ENCODE data around the gene PIGM.

The PIGM gene

DNA sequence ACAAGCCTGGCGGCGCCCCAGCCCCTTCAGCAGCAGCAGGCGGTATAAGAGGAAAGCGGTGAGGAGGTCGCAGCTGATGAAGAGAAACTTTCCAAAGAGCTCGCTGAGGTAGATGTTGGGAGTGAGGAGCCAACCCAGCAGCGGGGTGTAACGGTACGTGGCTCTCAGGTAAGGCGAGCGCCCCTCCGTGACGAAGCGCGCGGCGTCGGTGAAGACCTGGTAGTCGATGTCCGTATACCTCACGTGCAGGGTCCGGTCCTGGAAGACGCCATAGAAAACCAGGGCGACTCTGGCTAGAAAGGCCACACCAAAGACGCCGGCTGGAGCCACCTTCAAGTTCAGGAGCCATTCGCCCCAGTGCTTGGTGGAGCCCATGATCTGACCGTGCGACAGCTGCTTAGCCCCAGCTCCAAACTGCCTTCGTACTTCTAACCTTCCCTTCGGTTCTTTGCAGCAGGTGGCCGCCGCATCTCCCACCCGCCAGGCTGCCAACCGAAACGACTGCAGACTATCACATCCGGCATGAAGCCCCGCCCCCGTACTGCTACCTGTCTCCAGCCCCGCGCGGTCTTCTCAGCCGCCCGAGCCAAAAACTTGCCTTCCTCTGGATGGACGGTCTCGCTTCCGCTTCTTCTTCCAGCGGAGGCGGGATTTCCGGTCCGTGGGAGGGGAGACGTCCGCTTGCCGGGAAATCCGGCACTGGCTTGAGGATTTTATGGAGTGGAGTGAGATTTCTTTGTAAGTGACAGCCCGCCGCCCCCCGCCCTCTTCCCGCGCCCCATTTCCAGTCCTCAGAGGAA is at the start of gene PIGM:
Gene PIGM, minus strand, starts transcription at position 626 of the 800 bp plus-strand sequence. Its CDS starts 251 bp downstream, at position 375.
- peak; percentile 80 to 92 for DNase-seq (ENCODE audit: low read depth in 1 of 2, low spot score in 1 of 2)

DNA sequence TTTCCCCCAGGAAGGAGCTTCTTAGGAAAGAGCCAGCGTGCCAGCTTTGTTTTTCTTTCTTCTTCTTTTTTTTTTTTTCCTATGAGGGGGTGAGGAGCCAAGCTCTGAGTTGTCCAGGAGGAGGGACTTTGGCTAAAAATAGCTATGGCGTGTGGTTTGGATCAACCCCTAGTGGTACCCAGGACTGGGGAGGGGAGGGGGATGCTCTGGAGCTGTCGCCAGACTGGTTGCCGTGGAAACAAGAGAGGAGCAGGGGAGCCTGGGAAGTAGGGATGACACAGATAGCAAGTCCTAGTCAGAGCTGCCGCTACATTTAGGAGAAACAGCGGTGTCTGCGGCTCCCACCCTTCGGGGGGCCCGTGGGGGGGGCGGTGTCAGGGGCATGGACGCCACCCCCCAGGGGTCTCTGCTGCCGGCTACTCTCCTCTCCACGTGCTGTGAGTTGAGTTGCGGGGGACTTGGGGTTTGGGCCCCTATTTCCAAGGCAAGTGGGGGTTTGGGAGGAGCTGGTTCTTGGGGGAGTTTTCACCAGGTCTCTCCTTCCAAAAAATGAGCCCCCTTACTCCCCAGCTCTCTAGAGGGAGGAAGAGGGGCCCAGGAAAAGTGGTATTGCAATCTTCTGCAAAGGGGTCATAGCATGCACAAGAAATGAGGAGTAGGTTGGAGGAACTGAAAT is 49.6 kb upstream of the PIGM start, which contains the start of gene KCNJ9:
Gene KCNJ9, plus strand, starts transcription at position 278 of the 676 bp plus-strand sequence. CDS start 2,493 bp downstream, outside the sequence.
- no peak for DNase-seq (ENCODE audit: low read depth in 1 of 2, low spot score in 1 of 2)

DNA sequence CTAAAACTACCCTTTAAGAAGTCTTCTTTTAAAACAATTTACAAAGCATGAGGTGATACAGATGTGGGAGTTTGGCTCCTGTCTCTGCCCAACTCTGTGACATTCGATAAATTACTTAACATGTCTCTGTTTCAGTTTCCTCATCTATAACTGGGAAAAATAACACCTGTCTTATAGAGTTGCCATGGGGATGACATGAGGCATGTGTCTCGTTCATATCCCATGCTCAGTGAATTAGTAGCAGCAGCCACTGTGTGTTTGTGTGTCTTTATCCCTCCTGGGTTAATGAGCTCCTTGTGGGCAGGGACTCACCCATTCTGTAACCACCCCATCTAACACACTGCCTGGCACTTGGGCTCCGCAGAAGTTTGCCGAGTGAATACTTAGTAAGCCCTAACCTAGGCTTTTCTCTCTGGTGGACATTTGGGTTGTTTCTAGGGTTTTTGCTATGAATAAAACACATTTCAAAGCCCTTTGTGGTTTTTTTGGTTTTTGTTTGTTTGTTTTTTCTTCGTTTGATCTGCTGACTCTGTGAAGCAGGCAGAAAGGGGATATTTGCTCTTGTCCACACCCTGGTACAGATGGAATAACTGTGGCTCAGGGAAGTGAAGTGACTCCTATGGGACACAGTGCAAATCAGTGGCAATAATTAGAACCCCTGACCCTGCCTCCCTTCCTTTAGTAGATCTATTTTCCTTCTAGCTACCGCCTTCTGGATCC is 48.8 kb upstream of the PIGM start:
- no peak for DNase-seq (ENCODE audit: low read depth in 1 of 2, low spot score in 1 of 2)

DNA sequence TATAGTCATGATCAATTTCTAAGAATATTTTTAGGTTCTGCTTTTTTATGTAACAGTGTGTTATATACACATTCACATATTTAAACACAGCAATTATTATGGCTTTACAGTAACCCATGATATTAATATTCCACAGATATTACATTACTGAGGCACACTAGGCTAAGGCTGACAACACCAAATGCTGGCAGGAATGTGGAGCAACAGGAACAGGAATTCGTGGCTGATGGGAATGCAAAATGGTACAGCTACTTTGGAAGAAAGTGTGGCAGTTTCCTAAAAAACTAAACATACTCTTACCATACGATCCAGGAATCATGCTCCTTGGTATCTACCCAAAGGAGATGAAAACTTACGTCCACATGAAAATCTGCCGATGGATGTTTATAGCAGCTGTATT is 47.7 kb upstream of the PIGM start:
- DNase-seq (ENCODE audit: low read depth in 1 of 2, low spot score in 1 of 2) = no peak

DNA sequence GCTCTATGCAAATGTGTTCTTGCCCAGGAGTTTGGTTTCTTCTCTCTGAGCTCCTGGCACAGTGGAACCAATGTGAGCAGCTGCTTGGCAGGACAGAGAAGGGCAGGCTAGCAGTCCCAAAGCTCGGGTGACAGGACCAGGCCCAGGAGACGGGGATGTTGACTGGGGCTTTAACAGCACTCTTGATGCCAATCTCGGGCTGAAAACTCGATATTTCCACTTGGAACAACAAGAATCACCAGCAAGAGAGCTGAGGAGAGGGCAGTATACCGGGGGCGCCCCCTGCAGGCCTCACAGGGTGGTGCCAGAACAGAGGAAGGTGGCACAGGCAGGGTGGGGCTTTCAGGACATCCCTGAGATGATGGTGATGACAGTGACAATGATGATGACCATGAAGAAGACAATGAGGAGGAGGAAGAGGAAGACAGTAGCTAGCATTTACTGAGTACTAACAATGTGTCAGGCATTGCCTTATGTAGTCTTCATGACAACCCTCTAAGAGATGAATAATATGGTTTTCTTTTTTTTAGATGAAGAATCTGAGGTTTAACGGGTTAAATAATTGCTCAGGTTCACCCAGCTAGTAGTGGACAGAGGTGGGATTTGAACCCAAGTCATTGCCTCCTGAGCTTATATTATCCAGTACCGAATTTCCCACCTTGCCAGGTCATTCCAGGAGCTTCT is 46.9 kb upstream of the PIGM start:
- peak in 1 of 2 donors; percentile 47 for DNase-seq (ENCODE audit: low read depth in 1 of 2, low spot score in 1 of 2)

DNA sequence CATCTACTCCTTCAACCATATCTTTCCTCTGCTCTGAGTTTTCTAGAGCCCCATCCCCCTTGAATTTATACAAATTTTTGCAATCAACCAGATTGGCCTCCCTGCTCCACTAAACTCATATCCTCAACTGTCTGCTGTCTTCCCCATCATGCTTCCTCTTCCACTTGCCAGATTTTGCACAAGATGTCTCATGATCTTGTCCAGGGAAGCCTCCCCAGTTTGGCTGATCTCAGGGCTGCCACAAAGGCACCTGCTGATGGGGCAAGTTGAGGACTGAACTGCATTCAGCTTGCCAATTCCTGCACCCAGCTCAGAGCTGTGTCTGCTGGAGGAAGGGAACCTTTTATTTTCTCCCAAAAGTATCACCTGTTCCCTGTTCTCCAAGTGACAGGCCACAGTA is 45.7 kb upstream of the PIGM start:
- no peak for DNase-seq (ENCODE audit: low read depth in 1 of 2, low spot score in 1 of 2)

DNA sequence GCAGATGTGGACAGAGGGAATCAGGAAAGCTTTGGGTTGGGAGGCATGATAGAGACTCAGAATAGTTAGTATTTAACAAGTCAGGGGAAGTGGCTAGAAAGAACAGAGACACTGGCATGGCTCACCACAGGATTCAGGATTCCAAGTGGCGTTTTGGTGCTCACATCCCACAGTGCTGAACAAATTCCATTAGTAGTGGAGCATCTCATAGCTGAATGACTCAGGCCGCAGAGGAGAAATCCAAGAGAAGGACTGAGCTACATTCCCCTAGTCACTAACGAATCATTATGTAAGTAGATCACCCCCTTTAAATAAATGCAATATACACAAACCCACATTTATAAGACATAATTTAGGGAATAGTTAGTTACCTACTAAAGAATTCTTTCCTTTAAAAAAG is 44.5 kb upstream of the PIGM start:
- DNase-seq (ENCODE audit: low read depth in 1 of 2, low spot score in 1 of 2) = no peak

DNA sequence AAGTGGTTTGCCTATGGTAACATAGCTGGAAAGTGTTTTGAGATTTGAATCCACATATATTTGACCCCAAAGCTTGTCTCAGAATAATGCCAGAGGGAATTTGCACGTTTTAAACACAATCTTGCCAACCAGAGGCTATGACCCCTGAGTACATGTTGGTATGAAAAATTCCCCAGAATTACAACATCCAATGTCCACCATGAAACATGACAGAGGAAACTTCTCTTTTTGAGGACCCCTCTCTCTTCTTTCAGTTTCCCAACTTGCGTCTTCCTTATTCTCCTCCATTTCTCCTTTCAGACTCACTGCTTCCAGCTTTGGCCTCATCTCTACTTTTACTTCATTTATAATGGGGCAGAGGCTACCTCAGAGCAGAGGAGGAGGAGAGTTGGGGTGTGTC is 44.0 kb upstream of the PIGM start:
- no peak for DNase-seq (ENCODE audit: low read depth in 1 of 2, low spot score in 1 of 2)

DNA sequence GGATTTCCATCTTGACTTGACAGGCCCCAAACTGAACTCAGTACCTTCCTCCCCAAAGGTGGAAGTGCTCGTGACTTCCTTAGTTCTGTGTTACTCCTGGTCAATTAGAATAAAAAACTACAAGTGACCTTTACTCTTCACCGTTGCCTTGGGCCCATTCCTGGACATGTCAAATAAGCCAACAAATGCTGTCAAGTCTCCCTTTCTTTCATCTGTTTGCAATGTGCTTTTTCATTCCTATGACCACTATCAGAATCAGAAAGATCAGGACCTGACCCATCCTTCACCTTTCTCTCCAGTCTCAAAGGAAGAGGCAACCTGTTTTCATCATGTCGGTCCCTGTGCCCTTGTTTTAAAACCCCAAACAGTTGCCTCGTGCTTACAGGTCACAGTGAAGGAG is 43.1 kb upstream of the PIGM start:
- DNase-seq (ENCODE audit: low read depth in 1 of 2, low spot score in 1 of 2) = no peak

DNA sequence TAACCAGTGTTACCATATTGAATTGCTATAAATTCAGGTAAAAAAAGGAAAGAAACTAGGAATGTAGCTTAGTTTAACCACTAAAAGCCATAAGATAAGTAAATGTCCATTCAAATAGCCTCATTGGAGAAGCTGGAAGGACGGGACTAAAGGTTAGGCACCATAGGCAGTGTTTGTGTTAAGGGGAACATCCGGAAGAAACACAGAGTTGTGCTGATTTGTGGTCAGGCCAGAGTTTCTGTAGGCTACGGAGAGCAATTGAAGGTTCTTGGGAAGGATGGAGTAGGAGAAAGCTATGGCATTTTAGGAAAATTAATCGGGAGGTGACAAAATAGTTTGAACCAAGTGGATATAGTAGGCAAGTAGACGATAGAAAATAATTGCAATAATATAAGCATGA is 39.5 kb upstream of the PIGM start:
- no peak for DNase-seq (ENCODE audit: low read depth in 1 of 2, low spot score in 1 of 2)

DNA sequence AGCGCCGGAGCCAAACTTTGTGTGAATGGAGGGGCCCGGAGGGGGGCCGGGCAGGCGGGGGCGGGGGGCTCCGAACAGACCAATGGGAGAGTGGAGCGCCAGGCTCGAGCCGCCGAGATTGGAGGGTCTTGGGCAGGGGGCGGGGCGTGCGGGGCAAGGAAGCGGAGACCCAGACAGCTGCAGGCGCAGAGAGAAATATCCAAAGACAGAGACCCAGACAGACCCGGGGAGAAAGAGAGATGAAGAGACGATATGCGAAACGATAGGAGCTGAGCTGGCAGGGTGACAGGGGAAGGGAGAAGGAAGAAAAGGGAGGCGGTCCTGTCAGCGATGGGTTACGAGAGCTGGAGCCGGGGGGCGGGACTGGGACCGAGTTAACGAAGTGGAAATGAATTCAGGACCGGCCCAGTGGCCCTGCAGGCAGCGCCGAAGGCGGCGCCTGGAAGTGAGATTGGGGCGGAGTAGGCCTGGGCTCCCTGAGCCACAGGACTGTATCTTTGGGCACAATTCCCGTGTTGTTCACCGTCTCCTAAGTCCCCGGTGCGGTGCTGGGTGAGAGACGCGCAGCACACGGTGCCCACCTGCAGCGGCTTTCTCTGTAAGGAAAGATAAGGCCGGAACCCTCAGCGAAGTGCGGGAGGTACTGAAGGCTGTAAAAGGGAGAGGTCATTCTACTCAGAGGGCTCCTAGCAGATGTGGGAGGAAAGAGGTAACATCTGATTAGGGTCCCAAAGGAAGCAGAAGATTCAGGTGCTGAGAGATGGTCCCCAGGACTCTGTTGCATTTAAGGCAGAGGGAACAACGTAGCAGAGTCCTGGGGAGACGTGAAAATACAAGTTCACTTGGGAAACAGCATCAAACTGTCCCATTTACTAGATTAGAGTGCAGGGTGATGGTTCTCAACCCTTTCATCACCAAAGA is 38.7 kb upstream of the PIGM start:
- peak; percentile 20 to 44 for DNase-seq (ENCODE audit: low read depth in 1 of 2, low spot score in 1 of 2)

DNA sequence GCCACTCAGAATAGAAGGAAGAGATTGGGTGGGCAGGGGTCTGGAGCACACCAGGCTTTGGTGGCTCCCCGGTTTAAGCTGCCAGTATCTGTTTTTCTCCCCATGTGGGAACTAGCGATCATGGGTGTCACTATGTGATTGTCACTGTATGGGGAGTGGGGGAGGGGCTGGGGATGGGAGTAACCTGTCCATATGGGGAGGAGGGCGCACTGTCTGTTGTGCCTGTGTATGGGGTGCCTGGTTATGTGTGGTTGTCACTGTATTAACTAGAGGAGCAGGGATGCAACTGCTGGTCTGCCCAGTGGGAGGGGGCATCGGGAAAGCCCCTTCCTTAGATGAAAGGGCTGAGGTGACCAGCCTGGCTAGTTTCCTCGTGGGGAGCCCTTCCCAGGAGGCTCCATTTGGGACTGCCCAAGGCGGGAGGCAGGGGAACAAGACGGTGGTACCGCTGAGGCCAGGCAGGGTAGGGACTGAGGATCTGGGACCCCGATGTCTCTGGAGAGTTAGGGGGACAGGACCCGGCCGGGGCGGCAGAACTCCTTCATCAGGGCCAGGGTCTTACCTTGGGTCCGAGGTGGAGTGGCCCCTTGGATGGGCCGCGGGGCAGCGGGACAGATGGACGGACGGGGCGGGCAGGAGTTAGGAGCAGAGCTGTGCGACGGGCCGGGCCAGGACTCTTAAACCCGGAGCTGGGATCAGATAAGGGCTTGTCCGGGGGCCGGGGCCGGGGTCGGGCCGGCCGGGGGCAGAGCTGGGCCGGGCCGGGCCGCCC is 37.9 kb upstream of the PIGM start, which contains the start of gene KCNJ10:
Gene KCNJ10, minus strand, starts transcription at position 701 of the 772 bp plus-strand sequence. CDS start 27,628 bp downstream, outside the sequence.
- no peak for DNase-seq (ENCODE audit: low read depth in 1 of 2, low spot score in 1 of 2)

DNA sequence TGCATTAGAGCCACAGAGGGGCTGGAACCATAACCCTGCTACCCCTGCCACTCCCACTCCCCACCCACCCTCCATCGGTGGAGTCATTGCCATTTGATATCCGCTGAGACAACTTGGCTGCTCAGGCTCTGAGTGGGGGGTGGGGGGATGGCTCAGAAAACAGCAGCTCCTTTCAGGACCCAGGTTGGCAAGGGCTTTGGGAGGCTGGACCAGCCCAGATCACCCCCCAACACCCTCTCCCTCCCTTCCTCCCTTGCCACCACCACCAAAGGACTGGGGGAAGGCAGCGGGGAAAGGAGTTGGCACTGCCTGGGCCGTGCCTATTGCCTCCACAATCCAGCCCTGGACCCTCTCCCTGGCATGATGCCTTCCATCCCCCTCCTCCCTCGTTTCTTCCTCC is 36.4 kb upstream of the PIGM start:
- no peak for DNase-seq (ENCODE audit: low read depth in 1 of 2, low spot score in 1 of 2)

DNA sequence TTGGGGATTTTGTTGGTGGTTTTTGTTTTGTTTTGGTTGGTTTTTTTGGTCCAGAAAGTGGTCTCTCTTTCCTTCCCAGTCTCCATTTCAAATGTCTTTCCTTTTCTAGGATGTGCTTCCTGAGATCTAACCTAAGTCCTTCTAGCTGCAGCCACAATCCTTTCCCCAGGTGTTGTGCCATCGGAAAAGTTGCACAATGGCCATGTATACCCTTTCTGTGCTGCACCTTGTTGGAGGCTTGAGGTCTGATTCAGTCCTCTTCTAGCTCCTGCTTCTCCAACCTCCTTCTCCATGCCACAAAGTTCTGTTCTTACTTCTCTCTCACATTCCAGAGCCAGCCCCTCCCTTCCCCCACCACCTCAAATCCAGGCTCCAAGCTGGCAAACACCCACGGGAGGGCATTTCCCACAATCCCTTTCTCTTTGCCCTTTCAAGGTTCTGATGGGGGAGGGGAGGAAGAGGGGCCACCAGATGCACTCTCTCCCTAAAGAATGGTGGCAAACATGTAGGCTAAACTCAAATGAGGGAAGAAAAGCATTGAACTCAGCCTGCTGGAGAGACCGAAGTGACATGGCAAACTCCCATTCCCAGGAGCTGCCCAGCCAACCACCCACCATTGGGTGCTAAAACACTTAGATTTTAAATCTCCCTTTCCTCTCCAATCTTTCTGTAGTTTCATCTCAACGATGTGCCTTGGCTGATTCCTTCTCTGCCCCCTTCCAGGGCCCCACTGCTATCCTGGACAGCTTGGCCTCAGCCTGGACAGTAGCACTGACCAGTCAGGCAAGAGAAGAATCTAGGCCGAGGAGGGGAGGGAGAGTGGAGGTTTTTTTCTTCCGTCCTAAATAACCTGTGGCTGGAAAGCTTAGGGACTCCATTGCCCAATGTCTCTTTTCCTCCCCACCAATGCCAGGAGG is 35.3 kb upstream of the PIGM start:
- no peak for DNase-seq (ENCODE audit: low read depth in 1 of 2, low spot score in 1 of 2)

DNA sequence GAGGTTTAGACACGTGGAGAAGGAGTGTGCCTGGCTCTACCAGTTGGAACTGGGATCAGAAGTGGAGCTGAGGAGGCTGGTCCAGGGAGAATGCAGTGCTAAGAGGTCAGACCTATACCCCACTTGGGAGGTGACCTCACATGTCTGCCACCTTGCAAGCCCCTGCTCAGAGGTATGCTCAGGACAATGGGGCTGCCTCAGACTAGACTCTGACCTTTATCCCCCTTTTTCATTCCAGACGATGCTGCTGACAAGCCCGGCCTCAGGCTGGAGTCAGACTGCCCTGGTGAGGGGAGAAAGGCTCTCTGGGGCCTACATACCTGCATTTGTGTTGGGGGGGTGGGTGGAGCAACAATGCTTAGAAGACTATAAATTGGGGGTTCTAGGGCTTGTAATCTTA is 33.0 kb upstream of the PIGM start:
- no peak for DNase-seq (ENCODE audit: low read depth in 1 of 2, low spot score in 1 of 2)

DNA sequence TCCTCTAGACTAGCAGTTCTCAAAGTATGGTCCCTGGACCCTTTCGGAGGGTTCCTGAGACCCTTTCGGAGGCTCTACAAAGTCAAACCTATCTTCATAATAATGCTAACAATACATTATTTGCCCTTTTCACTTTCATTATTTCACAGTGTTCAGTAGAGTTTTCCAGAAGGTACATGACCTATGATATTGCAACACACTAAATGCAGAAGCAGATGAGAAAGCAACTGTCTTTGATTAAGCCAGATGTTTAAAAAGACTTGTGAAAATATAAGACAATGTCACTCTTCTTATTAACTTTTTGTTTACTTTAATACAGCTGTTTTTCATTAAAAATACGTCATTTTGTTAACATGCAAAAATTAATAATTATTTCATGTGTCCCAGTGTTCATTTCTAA is 32.4 kb upstream of the PIGM start:
- DNase-seq (ENCODE audit: low read depth in 1 of 2, low spot score in 1 of 2) = no peak

DNA sequence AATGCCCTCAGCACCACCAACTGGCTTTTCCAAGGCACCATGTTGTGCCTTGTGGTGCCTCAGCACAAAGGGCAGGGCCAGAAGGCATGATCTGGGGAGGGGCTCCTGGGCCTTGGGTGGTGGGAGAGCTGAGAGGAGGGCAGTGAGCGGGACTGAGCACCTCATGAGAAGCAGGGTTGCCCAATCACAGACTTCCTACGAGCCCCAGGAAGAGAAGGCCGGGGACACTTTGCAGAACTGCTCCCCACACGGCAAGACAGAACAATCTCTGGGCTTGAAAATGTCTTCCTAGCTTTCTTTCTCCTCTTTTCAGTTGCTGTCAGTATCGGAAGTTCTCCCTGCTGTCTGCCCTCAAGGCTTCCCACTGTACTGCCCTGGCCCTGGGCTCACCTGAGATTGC is 31.4 kb upstream of the PIGM start:
- no peak for DNase-seq (ENCODE audit: low read depth in 1 of 2, low spot score in 1 of 2)

DNA sequence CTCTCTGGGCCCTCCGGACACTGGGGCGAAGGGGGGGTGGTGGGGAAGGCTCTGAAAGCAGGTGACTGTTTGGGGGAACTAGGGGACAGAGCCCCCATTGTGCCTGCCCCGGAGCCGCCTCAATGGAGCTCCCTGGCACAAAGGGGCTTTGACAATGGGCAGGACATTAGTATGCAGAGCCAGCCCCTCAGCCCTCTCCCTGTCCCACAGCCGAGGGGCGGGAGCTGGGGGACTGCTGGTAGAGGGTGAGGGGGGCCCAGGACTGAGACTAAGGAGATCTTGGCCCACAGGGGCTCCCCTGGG is 30.4 kb upstream of the PIGM start:
- DNase-seq (ENCODE audit: low read depth in 1 of 2, low spot score in 1 of 2) = no peak

All from activated CD4-positive, alpha-beta T cell treated with anti-CD3 and anti-CD28 coated beads, Interleukin-2, amount 50 U/mL, for 24 hours (primary cell).